ENCODE data around the gene TIMM21. TPM values are rescaled to one million over a fixed set of nuclear protein-coding genes. Genes with fewer than 3 reads are reported as not detected.

TIMM21 gene
- total and polyA plus RNA-seq, 9 of the 15 experiments (the other 6 are each of a cell fraction or from before 2014, with no cell fraction given) = 54.7 to 229 (median 83.3) TPM

DNA sequence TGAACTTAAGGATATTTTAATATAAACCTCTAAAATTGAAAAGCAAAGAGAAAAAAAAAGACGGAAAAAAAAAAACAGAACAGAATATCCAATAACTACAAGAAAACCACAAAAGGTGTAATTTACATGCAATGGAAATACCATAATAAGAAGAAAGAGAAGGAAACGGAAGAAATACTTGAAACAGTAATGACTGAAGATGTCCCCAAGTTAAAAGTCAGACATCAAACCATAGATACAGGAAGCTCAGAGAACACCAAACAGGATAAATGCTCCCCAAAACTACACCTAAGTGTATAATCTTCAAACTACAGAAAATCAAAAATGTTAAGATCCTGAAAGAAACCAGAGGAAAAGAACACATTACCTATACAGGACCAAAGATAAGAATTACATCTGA, 39.9 kb upstream of the TIMM21 start:
- H3K27ac ChIP-seq (ENCODE audit: extremely low read depth, low read depth, low read length) = no peak overlapping the region
- no peaks in the 10 kb centered on the region for H3K79me2 ChIP-seq (ENCODE audit: control insufficient read depth, insufficient read depth, low read length)
- no peak overlapping the region for H3K4me2 ChIP-seq (ENCODE audit: insufficient read depth, low read length)
- WGBS (ENCODE audit: insufficient coverage, low coverage, missing lambda C conversion rate) = 6% methylated on average over 2 of the region's 2 CpGs
- ATAC-seq = no peak
- no peak overlapping the region for H3K4me3 ChIP-seq
- ChIA-PET POLR2A (interaction anchor here (0.6 kb wide), 1 partner anchor 9 kb away, joined by 3 read pairs; no protein-coding TSS in a partner anchor), CTCF (ENCODE audit: low intra/inter-chr PET ratio) (no interaction called here)
- no peak for FAIRE-seq
- no peaks in the 10 kb centered on the region for H3K9me3 ChIP-seq (replicated peaks; ENCODE audit: control insufficient read depth, insufficient read depth, low read depth, low read length)
- in situ Hi-C loops (cut with MboI) = no loop called here
- no peaks in the 10 kb centered on the region for H3K4me1 ChIP-seq (replicated peaks in 1 of 2; ENCODE audit: control insufficient read depth in 2 of 2, insufficient read depth in 2 of 2, low read length in 2 of 2)
- no peaks in the 10 kb centered on the region for H3K27me3 ChIP-seq (ENCODE audit: control insufficient read depth in 2 of 2, insufficient read depth in 2 of 2, low read length in 2 of 2)
- TF ChIP-seq ESRRA (IDR thresholded peaks at IDR 0.05; ENCODE audit: borderline replicate concordance, low read depth) (no peak), RB1 (IDR thresholded peaks at IDR 0.05; ENCODE audit: low read depth) (no peak), BMI1 (IDR thresholded peaks at IDR 0.05; ENCODE audit: low read length) (no peak), NFRKB (IDR thresholded peaks at IDR 0.05; ENCODE audit: low read depth) (no peak)
- H3K9me1 ChIP-seq (ENCODE audit: control insufficient read depth, insufficient read depth, low read length) = no peaks in the 10 kb centered on the region
- DNase-seq (ENCODE audit: extremely low read depth in 1 of 4, low spot score in 3 of 4) = no peak
- no peaks in the 10 kb centered on the region for H3K36me3 ChIP-seq (ENCODE audit: control insufficient read depth, insufficient read depth, low read length)
- no TSS peak for BruUV-seq (replicated peaks)
- no peak overlapping the region for H3K9ac ChIP-seq (ENCODE audit: insufficient read depth in 1 of 2, low read depth in 2 of 2, low read length in 2 of 2)
- no peaks in the 10 kb centered on the region for H4K20me1 ChIP-seq (replicated peaks; ENCODE audit: control insufficient read depth, insufficient read depth, low read length)
- intact Hi-C loops (cut with micrococcal nuclease) = no loop called here
- H2AFZ ChIP-seq (ENCODE audit: low read depth, low read length) = no peak overlapping the region

DNA sequence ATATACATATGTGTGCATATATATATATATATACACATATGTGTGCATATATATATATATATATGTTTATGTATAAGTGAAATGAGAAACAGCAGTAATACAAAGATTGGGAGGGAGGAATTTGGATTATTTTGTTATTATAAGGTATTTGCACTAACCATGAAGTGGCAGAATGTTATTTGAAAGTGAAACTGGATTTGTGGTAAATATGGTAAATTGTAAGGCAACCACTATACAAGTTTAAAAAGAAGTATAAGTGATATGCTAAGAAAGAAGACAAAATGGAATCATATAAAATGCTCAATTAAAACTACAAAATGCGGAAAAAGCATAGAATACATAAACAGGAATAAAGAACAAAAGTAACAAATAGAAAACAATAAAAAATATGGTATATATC, 38.2 kb upstream of the TIMM21 start:
- FAIRE-seq (no peak), ATAC-seq (no peak), DNase-seq (ENCODE audit: extremely low read depth in 1 of 4, low spot score in 3 of 4) (no peak)
- H3K4me3 ChIP-seq = no peak overlapping the region
- no TSS peak for BruUV-seq (replicated peaks)
- 8% methylated on average over 1 of the region's 1 CpG for WGBS (ENCODE audit: insufficient coverage, low coverage, missing lambda C conversion rate)
- no peak overlapping the region for H3K9ac ChIP-seq (ENCODE audit: insufficient read depth in 1 of 2, low read depth in 2 of 2, low read length in 2 of 2)
- in situ Hi-C loops (cut with MboI) = no loop called here
- no peaks in the 10 kb centered on the region for H3K9me3 ChIP-seq (replicated peaks; ENCODE audit: control insufficient read depth, insufficient read depth, low read depth, low read length)
- intact Hi-C loops (cut with micrococcal nuclease) = no loop called here
- H3K36me3 ChIP-seq (ENCODE audit: control insufficient read depth, insufficient read depth, low read length) = no peaks in the 10 kb centered on the region
- H4K20me1 ChIP-seq (replicated peaks; ENCODE audit: control insufficient read depth, insufficient read depth, low read length) = no peaks in the 10 kb centered on the region
- ChIA-PET POLR2A (no interaction called here), CTCF (ENCODE audit: low intra/inter-chr PET ratio) (no interaction called here)
- no peak overlapping the region for H3K4me2 ChIP-seq (ENCODE audit: insufficient read depth, low read length)
- no peaks in the 10 kb centered on the region for H3K9me1 ChIP-seq (ENCODE audit: control insufficient read depth, insufficient read depth, low read length)
- no peaks in the 10 kb centered on the region for H3K79me2 ChIP-seq (ENCODE audit: control insufficient read depth, insufficient read depth, low read length)
- H3K27me3 ChIP-seq (ENCODE audit: control insufficient read depth in 2 of 2, insufficient read depth in 2 of 2, low read length in 2 of 2) = no peaks in the 10 kb centered on the region
- no peak overlapping the region for H2AFZ ChIP-seq (ENCODE audit: low read depth, low read length)
- no peak overlapping the region for H3K27ac ChIP-seq (ENCODE audit: extremely low read depth, low read depth, low read length)
- TF ChIP-seq ZNF668 (CRISPR knock-in tag; IDR thresholded peaks at IDR 0.05) (no peak), TEAD4 (IDR thresholded peaks at IDR 0.05; ENCODE audit: low read length) (no peak), TEAD4 (CRISPR knock-in tag; IDR thresholded peaks at IDR 0.05; ENCODE audit: borderline replicate concordance) (no peak), POLR3A (IDR thresholded peaks at IDR 0.05; ENCODE audit: borderline replicate concordance, extremely low read depth, insufficient read depth, insufficient read length) (no peak)
- no peaks in the 10 kb centered on the region for H3K4me1 ChIP-seq (replicated peaks in 1 of 2; ENCODE audit: control insufficient read depth in 2 of 2, insufficient read depth in 2 of 2, low read length in 2 of 2)

Data from K562 (cell line).